Activated CD8-positive, alpha-beta T cell treated with anti-CD3 and anti-CD28 coated beads for 36 hours (primary cell): ENCODE measurements around the gene FIBCD1. TPM values are rescaled to one million over a fixed set of nuclear protein-coding genes. Genes with fewer than 3 reads are reported as not detected.

Experiments used
- ATAC-seq: fragments of 200-7000 bp; cut with Tn5 transposase; one replicate; pipeline ENCODE4 v1.10.0; 2021; ENCODE audit warnings: mild to moderate bottlenecking, moderate library complexity
- CTCF ChIA-PET: fragments of 350-600 bp; sonication (Branson Sonifier 250); formaldehyde crosslinking; loops from one replicate; lab custom pipeline; 2021; ENCODE audit warnings: antibody characterized with exemption; lab: Charles Lee
- POLR2A ChIA-PET: fragments of 350-600 bp; sonication (Branson Sonifier 250); formaldehyde crosslinking; loops from one replicate; lab custom pipeline; 2021; ENCODE audit warnings: antibody characterized with exemption; lab: Charles Lee
- DNase-seq: peaks from one replicate; pipeline ENCODE4 v3.0.0-alpha.2; 2020
- H3K27ac Mint-ChIP-seq: one replicate; pipeline ENCODE4 v1.8.0; 2021; ENCODE audit warnings: mild to moderate bottlenecking, mixed read lengths
- H3K27me3 Mint-ChIP-seq: one replicate; pipeline ENCODE4 v1.8.0; 2021; ENCODE audit warnings: mixed read lengths
- H3K36me3 Mint-ChIP-seq: one replicate; pipeline ENCODE4 v1.8.0; 2021; ENCODE audit warnings: low read depth, mixed read lengths
- H3K4me1 Mint-ChIP-seq: one replicate; pipeline ENCODE4 v1.8.0; 2021; ENCODE audit warnings: low read depth, mixed read lengths
- H3K4me3 Mint-ChIP-seq: one replicate; pipeline ENCODE4 v1.8.0; 2021; ENCODE audit warnings: mild to moderate bottlenecking, moderate library complexity, mixed read lengths
- H3K9me3 Mint-ChIP-seq: one replicate; pipeline ENCODE4 v1.8.0; 2021; ENCODE audit warnings: mixed read lengths
- intact Hi-C: fragments of 100-400 bp; cut with micrococcal nuclease; formaldehyde crosslinking; loops from one replicate; pipeline ENCODE4 v1.10.0; 2022
- total RNA-seq, 2 experiments: library from RNA; stranded (reverse); gene quantifications; one replicate each; pipeline ENCODE4 v1.2.3, GENCODE V29; 2021
- TF ChIP-seq, protein P1 (sequence below): fragments of 200-600 bp; IDR thresholded peaks from one replicate; pipeline ENCODE4 v1.8.0; 2022; ENCODE audit warnings: antibody characterized with exemption, mild to moderate bottlenecking

Gene FIBCD1
- total RNA-seq, 2 experiments from 2014 or later, result not detected

DNA sequence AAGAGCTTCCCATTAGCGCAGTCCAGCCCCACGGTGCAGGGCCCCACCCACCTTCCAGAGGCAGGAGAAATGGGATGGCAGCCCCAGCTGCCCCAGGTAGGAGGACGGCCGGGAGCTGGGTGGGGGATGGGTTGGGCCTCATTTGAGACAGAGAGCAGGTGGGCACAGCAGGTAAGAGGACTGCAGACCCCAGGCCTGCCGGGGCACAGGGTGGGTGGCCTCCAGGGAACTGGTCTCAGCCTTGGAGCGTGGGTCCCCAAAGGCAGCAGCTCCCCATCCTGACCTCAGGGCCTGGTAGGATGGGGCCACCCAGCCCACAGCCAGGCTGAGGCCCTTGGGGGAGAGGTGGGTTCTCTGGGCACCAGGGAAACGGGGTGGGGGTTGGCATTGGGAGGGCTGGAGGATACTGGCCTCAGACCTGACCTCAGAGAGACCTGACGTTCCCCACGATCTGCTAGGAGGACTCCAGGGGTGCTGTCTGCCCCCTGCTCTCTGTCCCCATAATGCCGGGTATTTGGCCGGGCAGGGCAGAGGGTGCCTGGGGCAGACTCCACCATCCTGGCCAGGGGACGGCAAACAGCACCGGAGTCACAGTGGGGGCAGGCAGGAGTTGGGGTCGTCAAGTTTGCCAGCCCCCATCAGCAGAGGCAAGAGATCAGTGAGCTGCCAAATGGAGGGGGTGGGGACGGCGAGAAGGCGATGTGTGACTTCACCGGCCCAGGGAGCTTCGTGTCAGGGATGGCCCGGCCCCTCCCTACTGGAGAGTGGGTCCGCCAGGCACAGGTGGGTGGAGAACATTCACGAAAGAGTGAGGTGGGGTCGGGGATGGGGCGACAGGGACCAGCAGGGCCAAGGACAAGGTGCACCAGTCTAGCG, 35.6 kb downstream of the FIBCD1 start:
- DNase-seq, result no peak
- Mint-ChIP-seq H3K27me3 (peaks cover 4% of the 10 kb centered on the region), H3K36me3 (no peaks in the 10 kb centered on the region), H3K27ac (no peak overlapping the region), H3K4me3 (no peak overlapping the region), H3K4me1 (no peaks in the 10 kb centered on the region), H3K9me3 (no peaks in the 10 kb centered on the region)
- no peak for ATAC-seq
- TF ChIP-seq, protein P1, sequence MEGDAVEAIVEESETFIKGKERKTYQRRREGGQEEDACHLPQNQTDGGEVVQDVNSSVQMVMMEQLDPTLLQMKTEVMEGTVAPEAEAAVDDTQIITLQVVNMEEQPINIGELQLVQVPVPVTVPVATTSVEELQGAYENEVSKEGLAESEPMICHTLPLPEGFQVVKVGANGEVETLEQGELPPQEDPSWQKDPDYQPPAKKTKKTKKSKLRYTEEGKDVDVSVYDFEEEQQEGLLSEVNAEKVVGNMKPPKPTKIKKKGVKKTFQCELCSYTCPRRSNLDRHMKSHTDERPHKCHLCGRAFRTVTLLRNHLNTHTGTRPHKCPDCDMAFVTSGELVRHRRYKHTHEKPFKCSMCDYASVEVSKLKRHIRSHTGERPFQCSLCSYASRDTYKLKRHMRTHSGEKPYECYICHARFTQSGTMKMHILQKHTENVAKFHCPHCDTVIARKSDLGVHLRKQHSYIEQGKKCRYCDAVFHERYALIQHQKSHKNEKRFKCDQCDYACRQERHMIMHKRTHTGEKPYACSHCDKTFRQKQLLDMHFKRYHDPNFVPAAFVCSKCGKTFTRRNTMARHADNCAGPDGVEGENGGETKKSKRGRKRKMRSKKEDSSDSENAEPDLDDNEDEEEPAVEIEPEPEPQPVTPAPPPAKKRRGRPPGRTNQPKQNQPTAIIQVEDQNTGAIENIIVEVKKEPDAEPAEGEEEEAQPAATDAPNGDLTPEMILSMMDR, result no peak
- POLR2A ChIA-PET, result no interaction called here
- CTCF ChIA-PET, result no interaction called here
- intact Hi-C loops, result no loop called here

DNA sequence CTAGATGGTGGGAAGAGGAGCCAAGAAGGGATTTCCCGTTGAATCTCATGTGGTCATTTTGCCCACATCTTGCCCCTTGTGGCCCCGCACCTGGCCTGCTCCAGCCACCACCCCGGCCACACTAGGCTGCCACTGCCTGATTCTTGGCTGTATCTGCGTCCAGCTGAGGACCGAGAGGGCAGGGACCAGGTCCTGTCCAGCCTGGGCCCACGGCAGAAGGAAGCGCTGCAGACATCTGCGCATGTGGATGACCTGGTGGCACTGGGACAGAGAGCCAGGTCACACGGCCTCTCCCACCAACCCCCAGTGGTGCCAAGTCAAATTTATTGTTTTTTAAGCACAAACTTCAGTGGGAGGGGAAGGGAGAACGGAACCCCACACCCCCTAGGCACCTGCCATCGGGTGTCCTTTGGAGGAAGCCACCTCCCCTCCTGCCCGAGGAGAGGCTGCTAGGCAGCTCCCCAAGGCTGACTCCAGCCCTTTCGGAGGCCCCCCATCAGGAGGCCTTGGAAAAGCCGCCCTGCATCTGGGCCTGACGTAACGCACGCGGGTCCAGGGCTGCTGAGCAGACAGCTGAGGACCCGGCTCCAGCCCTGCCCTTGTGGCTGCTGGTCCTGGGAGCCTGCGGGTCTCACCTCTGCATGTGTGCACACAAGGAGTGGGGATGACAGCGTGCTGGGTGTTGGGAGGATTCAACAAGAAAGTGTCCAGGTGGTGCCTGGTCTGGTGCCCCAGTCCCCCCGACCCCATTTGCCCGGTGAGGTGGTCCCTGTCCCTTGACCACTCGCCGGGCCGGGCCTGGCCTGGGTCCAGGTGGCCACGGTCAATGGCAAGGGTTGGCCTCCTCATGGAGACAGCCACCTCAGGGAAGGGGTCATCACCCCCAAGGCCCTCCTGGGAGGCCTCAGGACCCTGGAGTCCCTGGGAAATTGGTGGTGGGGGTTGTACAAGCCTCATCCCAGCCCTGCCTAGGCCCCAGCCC, 36.6 kb downstream of the FIBCD1 start:
- TF ChIP-seq, protein P1, result no peak
- H3K4me3 Mint-ChIP-seq, result no peak overlapping the region
- H3K36me3 Mint-ChIP-seq, result no peaks in the 10 kb centered on the region
- CTCF ChIA-PET, result interaction anchor here (0.9 kb wide), 1 partner anchor 144 kb away, joined by 4 read pairs; no protein-coding TSS in a partner anchor
- no peak overlapping the region for H3K27ac Mint-ChIP-seq
- H3K9me3 Mint-ChIP-seq, result no peaks in the 10 kb centered on the region
- H3K4me1 Mint-ChIP-seq, result no peaks in the 10 kb centered on the region
- DNase-seq, result no peak
- intact Hi-C loops, result no loop called here
- POLR2A ChIA-PET, result no interaction called here
- no peaks in the 10 kb centered on the region for H3K27me3 Mint-ChIP-seq
- no peak for ATAC-seq

- Mint-ChIP-seq H3K27me3 (no peaks in the 10 kb centered on the region), H3K4me1 (no peaks in the 10 kb centered on the region), H3K9me3 (no peaks in the 10 kb centered on the region), H3K36me3 (no peaks in the 10 kb centered on the region), H3K27ac (no peak overlapping the region), H3K4me3 (no peak overlapping the region)
- TF ChIP-seq, protein P1, result no peak
- intact Hi-C loops, result no loop called here
- no peak for ATAC-seq
- POLR2A ChIA-PET, result no interaction called here
- no peak for DNase-seq
- CTCF ChIA-PET, result interaction anchor here (0.9 kb wide), 1 partner anchor 145 kb away, joined by 4 read pairs; no protein-coding TSS in a partner anchor
Observed at GRCh38 chr9:130901498-130902203, 37.4 kb downstream of the FIBCD1 start.

DNA sequence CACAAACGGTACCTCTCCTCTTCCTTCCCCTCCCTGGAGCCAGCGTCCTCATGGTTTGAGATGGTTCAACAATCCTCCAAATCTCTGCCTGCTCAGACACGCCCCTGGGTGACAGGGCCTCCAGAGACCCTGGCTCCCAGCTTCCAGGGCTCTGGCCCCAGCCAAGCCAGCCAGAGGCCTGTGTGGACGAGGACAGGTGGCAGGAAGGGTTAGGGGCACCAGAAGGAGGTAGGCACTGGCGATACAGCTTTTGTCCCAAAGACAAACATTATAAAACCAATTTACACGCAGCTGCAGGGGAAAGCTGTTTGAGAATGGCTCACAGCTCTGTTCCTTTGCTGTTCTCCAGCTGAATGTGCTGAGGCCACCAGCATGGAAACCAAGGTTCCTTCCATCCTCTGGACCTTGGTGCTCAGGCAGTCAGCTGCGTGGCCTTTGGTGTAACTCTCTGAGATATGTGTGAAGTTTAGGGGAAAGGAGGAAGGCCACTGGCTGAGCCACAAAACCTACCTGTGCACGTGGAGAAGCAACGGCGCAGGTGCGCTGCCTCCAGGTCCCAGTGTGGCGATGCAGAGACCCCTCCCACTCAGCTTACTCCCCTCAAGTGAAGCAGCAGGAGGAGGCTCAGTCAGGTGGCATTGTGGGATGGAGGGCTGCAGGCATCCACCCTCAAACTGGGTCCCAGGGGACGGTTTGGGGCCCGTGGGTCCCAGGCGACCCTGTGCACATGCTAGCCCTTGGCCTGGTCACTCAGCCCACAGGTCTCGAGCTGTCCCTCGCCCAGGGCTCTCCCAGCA, 38.1 kb downstream of the FIBCD1 start:
- intact Hi-C loops, result no loop called here

More for the DNA sequence above, 38.1 kb downstream of the FIBCD1 start:
- no peak for ATAC-seq
- H3K36me3 Mint-ChIP-seq, result no peaks in the 10 kb centered on the region
- TF ChIP-seq, protein P1, result no peak
- no peaks in the 10 kb centered on the region for H3K9me3 Mint-ChIP-seq
- no peak overlapping the region for H3K27ac Mint-ChIP-seq
- no peak for DNase-seq
- ChIA-PET POLR2A (no interaction called here), CTCF (interaction anchor here (1.0 to 1.4 kb wide), 2 partner anchors 11 to 146 kb away, joined by 3 read pairs; no protein-coding TSS in a partner anchor)
- H3K27me3 Mint-ChIP-seq, result no peaks in the 10 kb centered on the region
- no peaks in the 10 kb centered on the region for H3K4me1 Mint-ChIP-seq
- H3K4me3 Mint-ChIP-seq, result no peak overlapping the region
